Epidermal melanocyte (primary cell): ENCODE data around the gene TUBA8.
"Not testable (repeated sequence)": the region's sequence is repeated elsewhere in the genome, so short reads cannot be mapped to it uniquely, and the experiment has no call there.

Experiments
- DNase-seq: peaks from one replicate; pipeline ENCODE4 v3.0.0; 2011; ENCODE audit warnings: low spot score; ENCODE audit not compliant: insufficient read length

The TUBA8 gene

GRCh38 chr22:18172203-18172602 is 61.6 kb downstream of the TUBA8 start:
- not testable (repeated sequence) for DNase-seq

GRCh38 chr22:18172776-18173175 is 62.2 kb downstream of the TUBA8 start:
- not testable (repeated sequence) for DNase-seq

- not testable (repeated sequence) for DNase-seq
These were observed 62.8 kb downstream of the TUBA8 start for GRCh38 chr22:18173441-18173840.
